GM19452 (cell line): Measurements from ENCODE around the gene GSTP1.
"Not testable (repeated sequence)": the region's sequence is repeated elsewhere in the genome, so short reads cannot be mapped to it uniquely, and the experiment has no call there.

Experiments
- ATAC-seq: cut with Tn5 transposase; IDR thresholded peaks from one replicate; pipeline ENCODE4 v1.9.1; 2021; ENCODE audit not compliant: unreplicated experiment

GSTP1 gene

GRCh38 chr11:67583247-67584204 lies at the start of gene GSTP1:
Gene GSTP1, plus strand, starts transcription at chr11:67583812. Its CDS starts 32 bp downstream, at chr11:67583844.
- ATAC-seq = peak; percentile 55

- ATAC-seq = no peak
Observed at GRCh38 chr11:67534070-67534679, 49.4 kb upstream of the GSTP1 start.

GRCh38 chr11:67535561-67535960 lies 48.1 kb upstream of the GSTP1 start:
- no peak for ATAC-seq

- no peak for ATAC-seq
Observed at GRCh38 chr11:67538306-67538705, 45.3 kb upstream of the GSTP1 start.

GRCh38 chr11:67538823-67539505 lies 44.6 kb upstream of the GSTP1 start:
- ATAC-seq = no peak

- no peak for ATAC-seq
Observed at GRCh38 chr11:67539550-67539949, 44.1 kb upstream of the GSTP1 start.

GRCh38 chr11:67541198-67541597 lies 42.4 kb upstream of the GSTP1 start:
- no peak for ATAC-seq

GRCh38 chr11:67542169-67542568 lies 41.4 kb upstream of the GSTP1 start:
- no peak for ATAC-seq

- no peak for ATAC-seq
Observed at GRCh38 chr11:67542971-67543370, 40.6 kb upstream of the GSTP1 start.

- no peak for ATAC-seq
Observed at GRCh38 chr11:67543585-67543984, 40.0 kb upstream of the GSTP1 start.

GRCh38 chr11:67544616-67545242 lies 38.9 kb upstream of the GSTP1 start:
- ATAC-seq = no peak

GRCh38 chr11:67545280-67545679 lies 38.3 kb upstream of the GSTP1 start:
- no peak for ATAC-seq

- not testable (repeated sequence) for ATAC-seq
Observed at GRCh38 chr11:67548112-67548511, 35.5 kb upstream of the GSTP1 start.

GRCh38 chr11:67548555-67549110 lies 35.0 kb upstream of the GSTP1 start:
- no peak for ATAC-seq

- no peak for ATAC-seq
Observed at GRCh38 chr11:67551127-67551526, 32.5 kb upstream of the GSTP1 start.

- ATAC-seq = not testable (repeated sequence)
Observed at GRCh38 chr11:67551697-67552096, 31.9 kb upstream of the GSTP1 start.

GRCh38 chr11:67556244-67556643 lies 27.4 kb upstream of the GSTP1 start:
- no peak for ATAC-seq

GRCh38 chr11:67558084-67558772 lies 25.4 kb upstream of the GSTP1 start:
- no peak for ATAC-seq

- ATAC-seq = peak; percentile 62
Observed at GRCh38 chr11:67561971-67562619, 21.5 kb upstream of the GSTP1 start.
